B cell (primary cell): ENCODE data around the gene CLIP4. TPM values are rescaled to one million over a fixed set of nuclear protein-coding genes. Genes with fewer than 3 reads are reported as not detected.

ENCODE experiments used
- ATAC-seq: fragments of 200-7000 bp; cut with Tn5 transposase; one replicate; pipeline ENCODE4 v1.10.0; 2021; ENCODE audit warnings: low read depth, mild to moderate bottlenecking, moderate number of reproducible peaks, moderate library complexity
- CTCF ChIA-PET: fragments of 350-600 bp; sonication (Branson Sonifier 250); formaldehyde crosslinking; loops from one replicate; lab custom pipeline; 2021; ENCODE audit warnings: antibody characterized with exemption, inconsistent platforms; lab: Charles Lee
- POLR2A ChIA-PET: fragments of 350-600 bp; sonication (Branson Sonifier 250); formaldehyde crosslinking; loops from one replicate; lab custom pipeline; 2021; ENCODE audit warnings: antibody characterized with exemption; lab: Charles Lee
- DNase-seq: peaks from one replicate; pipeline ENCODE4 v3.0.0; 2013
- H2AFZ ChIP-seq: 2 replicates; pipeline ENCODE4 v1.6.1; 2012; ENCODE audit warnings: mild to moderate bottlenecking, low read depth, low read length; ENCODE audit not compliant: insufficient read depth, poor library complexity, severe bottlenecking
- H3K27ac ChIP-seq, 2 donors: 1 replicate in 1 of 2; 2 replicates in 1 of 2; pipeline ENCODE4 v1.5.1; 2012 to 2013; ENCODE audit warnings: low read length in 2 of 2, mild to moderate bottlenecking in 2 of 2, moderate library complexity in 1 of 2
- H3K27me3 ChIP-seq, 4 experiments: fragments of 200-600 bp in 1 of 4; sonication (generic) in 1 of 4; replicated peaks in 1 of 4; 1 replicate in 2 of 4; 2 replicates in 2 of 4; pipeline versions ENCODE4 v1.6.1 to v1.7.0; 2013 to 2016; ENCODE audit warnings: low read length in 3 of 4, mild to moderate bottlenecking in 2 of 4, mixed read lengths in 1 of 4, moderate library complexity in 1 of 4; ENCODE audit not compliant: insufficient read depth in 4 of 4, control insufficient read depth in 3 of 4; ENCODE audit errors: control extremely low read depth in 1 of 4
- H3K36me3 ChIP-seq, 2 experiments: replicated peaks in 1 of 2; 1 replicate in 1 of 2; 2 replicates in 1 of 2; pipeline versions ENCODE4 v1.6.1 to v1.7.1; 2013; ENCODE audit warnings: low read length in 1 of 2; ENCODE audit not compliant: insufficient read depth in 2 of 2, control insufficient read depth in 1 of 2; ENCODE audit errors: control extremely low read depth in 1 of 2, extremely low read depth in 1 of 2
- H3K4me1 ChIP-seq, 2 donors: fragments of 200-600 bp in 1 of 2; sonication (generic) in 1 of 2; 1 replicate in 1 of 2; 2 replicates in 1 of 2; pipeline versions ENCODE4 v1.5.1 to v1.6.1; 2013 to 2017; ENCODE audit warnings: low read length in 2 of 2; ENCODE audit not compliant: control insufficient read depth in 2 of 2, insufficient read depth in 2 of 2
- H3K4me2 ChIP-seq: replicated peaks from 2 replicates; pipeline ENCODE3; 2012; ENCODE audit warnings: mild to moderate bottlenecking, low read depth, low read length; ENCODE audit not compliant: poor library complexity, severe bottlenecking
- H3K4me3 ChIP-seq, 5 experiments: fragments of 200-600 bp in 1 of 5; sonication (generic) in 1 of 5; 1 replicate in 3 of 5; 2 replicates in 2 of 5; pipeline versions ENCODE4 v1.5.1 to v1.7.0; 2011 to 2016; ENCODE audit warnings: low read length in 4 of 5, mild to moderate bottlenecking in 4 of 5, low read depth in 2 of 5, control low read depth in 1 of 5, moderate library complexity in 1 of 5; ENCODE audit not compliant: insufficient read depth in 1 of 5; ENCODE audit errors: control extremely low read depth in 1 of 5, extremely low read depth in 1 of 5
- H3K79me2 ChIP-seq: fragments of 200-600 bp; sonication (generic); one replicate; pipeline ENCODE4 v1.6.0; 2016; ENCODE audit warnings: low read length; ENCODE audit not compliant: control insufficient read depth, insufficient read depth
- H3K9ac ChIP-seq: fragments of 200-600 bp; sonication (generic); 2 replicates; pipeline ENCODE4 v1.6.1; 2017; ENCODE audit warnings: mild to moderate bottlenecking, low read length, moderate library complexity
- H3K9me3 ChIP-seq, 3 donors: one replicate each; pipeline versions ENCODE4 v1.6.1 to v1.7.1; 2013; ENCODE audit warnings: low read length in 2 of 3; ENCODE audit not compliant: control insufficient read depth in 2 of 3, insufficient read depth in 1 of 3; ENCODE audit errors: control extremely low read depth in 1 of 3
- H4K20me1 ChIP-seq: 2 replicates; pipeline ENCODE4 v1.6.0; 2012; ENCODE audit warnings: mild to moderate bottlenecking, low read length; ENCODE audit not compliant: insufficient read depth, control insufficient read depth, poor library complexity, severe bottlenecking
- H3K27ac Mint-ChIP-seq: one replicate; pipeline ENCODE4 v1.8.0; 2021; ENCODE audit warnings: mixed read lengths
- H3K27me3 Mint-ChIP-seq: one replicate; pipeline ENCODE4 v1.8.0; 2021; ENCODE audit warnings: mixed read lengths
- H3K4me1 Mint-ChIP-seq: one replicate; pipeline ENCODE4 v1.8.0; 2021; ENCODE audit warnings: mixed read lengths
- H3K4me3 Mint-ChIP-seq: one replicate; pipeline ENCODE4 v1.8.0; 2021; ENCODE audit warnings: mixed read lengths
- H3K9me3 Mint-ChIP-seq: one replicate; pipeline ENCODE4 v1.8.0; 2022; ENCODE audit warnings: mixed read lengths; ENCODE audit not compliant: insufficient read depth
- EZH2 ChIP-seq: IDR thresholded peaks from 2 replicates; pipeline ENCODE4 v1.6.1; 2012; ENCODE audit warnings: borderline replicate concordance, low read depth, mild to moderate bottlenecking, moderate library complexity, low read length; ENCODE audit not compliant: insufficient read depth, poor library complexity, severe bottlenecking
- WGBS: methylation state at CpG from one replicate; pipeline ENCODE4 v1.1.5; 2013; ENCODE audit warnings: missing lambda C conversion rate; ENCODE audit not compliant: insufficient coverage; 5-methylcytosine and 5-hydroxymethylcytosine counted together
- intact Hi-C: fragments of 100-400 bp; cut with micrococcal nuclease; formaldehyde crosslinking; loops from one replicate; pipeline ENCODE4 v1.10.0; 2022
- polyA plus RNA-seq: library from polyadenylated mRNA; depleted of rRNA; stranded (reverse); fragments of >200 nt; gene quantifications from 2 replicates; pipeline ENCODE4 v1.2.3, GENCODE V29; 2012
- total RNA-seq, 2 donors: library from RNA; stranded (reverse); fragments of 120-200 nt in 1 of 2; gene quantifications; 1 replicate in 1 of 2; 2 replicates in 1 of 2; pipeline versions ENCODE4 v1.2.3 to v1.2.4, GENCODE V29; 2013 to 2022
- TF ChIP-seq, protein P1 (sequence below): fragments of 200-600 bp; IDR thresholded peaks from one replicate; pipeline ENCODE4 v1.8.0; 2022; ENCODE audit warnings: antibody characterized with exemption, mild to moderate bottlenecking

The CLIP4 gene
- total and polyA plus RNA-seq, 2 donors (not counting 1 experiment from before 2014, with no cell fraction given): 4.0 to 20.8 TPM

DNA sequence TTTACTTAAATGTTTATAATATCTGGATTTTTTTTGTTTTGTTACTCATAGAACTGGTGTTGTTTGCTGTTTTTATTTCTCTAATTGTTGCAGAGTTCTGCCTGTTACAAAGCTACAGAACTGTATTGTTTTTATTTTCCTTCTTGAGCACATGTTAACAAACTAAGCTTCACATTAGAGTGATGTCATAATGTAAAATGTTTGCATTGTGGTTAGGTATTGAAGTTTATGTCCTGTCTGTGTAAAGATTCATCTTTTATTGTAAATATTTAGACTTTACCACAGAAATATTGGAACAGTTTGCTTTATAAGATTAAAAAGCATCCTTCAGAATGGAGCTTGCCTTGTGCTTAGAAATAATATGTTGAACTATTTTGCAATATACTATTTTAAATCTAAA is 67.7 kb downstream of the CLIP4 start:
- no peak overlapping the region for H3K27ac ChIP-seq
- no peaks in the 10 kb centered on the region for H3K4me1 Mint-ChIP-seq
- H3K79me2 ChIP-seq: no peaks in the 10 kb centered on the region
- no peaks in the 10 kb centered on the region for H3K27me3 Mint-ChIP-seq
- intact Hi-C loops: no loop called here
- H3K9ac ChIP-seq: no peak overlapping the region
- POLR2A ChIA-PET: no interaction called here
- peaks cover 2% of the 10 kb centered on the region for H3K9me3 Mint-ChIP-seq
- H3K36me3 ChIP-seq: no peaks in the 10 kb centered on the region
- no peak for ATAC-seq
- CTCF ChIA-PET: interaction anchor here (1.3 to 2.9 kb wide), 2 partner anchors 11 to 14 kb away, joined by 3 to 8 read pairs; no protein-coding TSS in a partner anchor
- H3K4me1 ChIP-seq: no peaks in the 10 kb centered on the region
- no peak overlapping the region for H3K4me3 Mint-ChIP-seq
- H3K27ac Mint-ChIP-seq: no peak overlapping the region
- H4K20me1 ChIP-seq: no peaks in the 10 kb centered on the region
- DNase-seq: no peak
- peaks cover 0 to 6% (median 0%) of the 10 kb centered on the region in 3 donors for H3K9me3 ChIP-seq
- no peaks in the 10 kb centered on the region for H3K27me3 ChIP-seq
- no peak overlapping the region for H3K4me2 ChIP-seq
- no peak overlapping the region for H3K4me3 ChIP-seq
- TF ChIP-seq, protein P1, sequence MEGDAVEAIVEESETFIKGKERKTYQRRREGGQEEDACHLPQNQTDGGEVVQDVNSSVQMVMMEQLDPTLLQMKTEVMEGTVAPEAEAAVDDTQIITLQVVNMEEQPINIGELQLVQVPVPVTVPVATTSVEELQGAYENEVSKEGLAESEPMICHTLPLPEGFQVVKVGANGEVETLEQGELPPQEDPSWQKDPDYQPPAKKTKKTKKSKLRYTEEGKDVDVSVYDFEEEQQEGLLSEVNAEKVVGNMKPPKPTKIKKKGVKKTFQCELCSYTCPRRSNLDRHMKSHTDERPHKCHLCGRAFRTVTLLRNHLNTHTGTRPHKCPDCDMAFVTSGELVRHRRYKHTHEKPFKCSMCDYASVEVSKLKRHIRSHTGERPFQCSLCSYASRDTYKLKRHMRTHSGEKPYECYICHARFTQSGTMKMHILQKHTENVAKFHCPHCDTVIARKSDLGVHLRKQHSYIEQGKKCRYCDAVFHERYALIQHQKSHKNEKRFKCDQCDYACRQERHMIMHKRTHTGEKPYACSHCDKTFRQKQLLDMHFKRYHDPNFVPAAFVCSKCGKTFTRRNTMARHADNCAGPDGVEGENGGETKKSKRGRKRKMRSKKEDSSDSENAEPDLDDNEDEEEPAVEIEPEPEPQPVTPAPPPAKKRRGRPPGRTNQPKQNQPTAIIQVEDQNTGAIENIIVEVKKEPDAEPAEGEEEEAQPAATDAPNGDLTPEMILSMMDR: no peak
- no peak for TF ChIP-seq EZH2
- H2AFZ ChIP-seq: no peak overlapping the region

DNA sequence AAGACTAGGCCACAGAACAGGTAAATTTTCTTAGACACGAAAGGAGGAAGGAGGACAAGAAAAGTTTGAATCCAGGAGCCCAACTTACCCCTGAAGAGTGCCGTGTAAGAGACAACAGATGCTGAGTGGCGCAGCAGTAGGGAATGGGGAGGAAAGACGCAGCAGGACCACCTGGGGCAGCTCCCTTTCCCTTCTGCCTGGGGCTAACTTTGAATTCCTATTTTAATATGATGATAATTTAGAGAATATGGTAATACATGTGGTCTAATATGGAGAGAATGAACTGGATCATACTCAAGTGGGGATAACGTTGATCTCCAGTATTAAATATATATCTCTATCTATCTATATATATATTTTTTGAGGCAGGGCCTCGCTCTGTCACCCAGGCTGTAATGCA is 69.3 kb downstream of the CLIP4 start:
- no peaks in the 10 kb centered on the region for H4K20me1 ChIP-seq
- ChIA-PET CTCF (interaction anchor here (2.9 kb wide), 1 partner anchor 12 kb away, joined by 8 read pairs; no protein-coding TSS in a partner anchor), POLR2A (no interaction called here)
- TF ChIP-seq, protein P1: no peak
- TF ChIP-seq EZH2: no peak
- no peak overlapping the region for H2AFZ ChIP-seq
- H3K9ac ChIP-seq: no peak overlapping the region
- peaks cover 2% of the 10 kb centered on the region for H3K9me3 Mint-ChIP-seq
- H3K36me3 ChIP-seq: no peaks in the 10 kb centered on the region
- no peaks in the 10 kb centered on the region for H3K27me3 Mint-ChIP-seq
- no peak for ATAC-seq
- peaks cover 0 to 6% (median 0%) of the 10 kb centered on the region in 3 donors for H3K9me3 ChIP-seq
- H3K4me3 Mint-ChIP-seq: no peak overlapping the region
- 100% methylated on average over 2 of the region's 6 CpGs for WGBS
- H3K4me1 Mint-ChIP-seq: peaks cover 7% of the 10 kb centered on the region
- H3K79me2 ChIP-seq: no peaks in the 10 kb centered on the region
- no peaks in the 10 kb centered on the region for H3K27me3 ChIP-seq
- DNase-seq: no peak
- no peak overlapping the region for H3K27ac ChIP-seq
- H3K27ac Mint-ChIP-seq: no peak overlapping the region
- no peaks in the 10 kb centered on the region for H3K4me1 ChIP-seq
- intact Hi-C loops: no loop called here
- H3K4me3 ChIP-seq: no peak overlapping the region
- H3K4me2 ChIP-seq: no peak overlapping the region
